AG04449 (cell line): ENCODE results near the gene LSS.

Experiments
- CTCF ChIA-PET: fragments of 350-600 bp; formaldehyde crosslinking; extraction: SDS; loops from one replicate; lab custom pipeline; 2021; ENCODE audit warnings: antibody characterized with exemption; lab: Yijun Ruan, JAX
- POLR2A ChIA-PET: fragments of 400-600, 350-600 bp; formaldehyde crosslinking; extraction: SDS; loops from one replicate; lab custom pipeline; 2020; ENCODE audit warnings: antibody characterized with exemption, inconsistent platforms; lab: Yijun Ruan, JAX
- DNase-seq: peaks from one replicate; pipeline ENCODE4 v3.0.0-alpha.2; 2010; ENCODE audit warnings: low read depth, low spot score
- H3K4me3 ChIP-seq: 2 replicates; pipeline ENCODE4 v1.5.1; 2011; ENCODE audit warnings: low read depth, mild to moderate bottlenecking, control low read depth, low read length
- TF ChIP-seq, protein P1 (sequence below): IDR thresholded peaks from one replicate; pipeline ENCODE4 v1.5.1; 2011; ENCODE audit warnings: mild to moderate bottlenecking, moderate library complexity, low read length, control low read depth, inconsistent platforms; ENCODE audit not compliant: insufficient read depth; ENCODE audit errors: missing control alignments

LSS gene

DNA sequence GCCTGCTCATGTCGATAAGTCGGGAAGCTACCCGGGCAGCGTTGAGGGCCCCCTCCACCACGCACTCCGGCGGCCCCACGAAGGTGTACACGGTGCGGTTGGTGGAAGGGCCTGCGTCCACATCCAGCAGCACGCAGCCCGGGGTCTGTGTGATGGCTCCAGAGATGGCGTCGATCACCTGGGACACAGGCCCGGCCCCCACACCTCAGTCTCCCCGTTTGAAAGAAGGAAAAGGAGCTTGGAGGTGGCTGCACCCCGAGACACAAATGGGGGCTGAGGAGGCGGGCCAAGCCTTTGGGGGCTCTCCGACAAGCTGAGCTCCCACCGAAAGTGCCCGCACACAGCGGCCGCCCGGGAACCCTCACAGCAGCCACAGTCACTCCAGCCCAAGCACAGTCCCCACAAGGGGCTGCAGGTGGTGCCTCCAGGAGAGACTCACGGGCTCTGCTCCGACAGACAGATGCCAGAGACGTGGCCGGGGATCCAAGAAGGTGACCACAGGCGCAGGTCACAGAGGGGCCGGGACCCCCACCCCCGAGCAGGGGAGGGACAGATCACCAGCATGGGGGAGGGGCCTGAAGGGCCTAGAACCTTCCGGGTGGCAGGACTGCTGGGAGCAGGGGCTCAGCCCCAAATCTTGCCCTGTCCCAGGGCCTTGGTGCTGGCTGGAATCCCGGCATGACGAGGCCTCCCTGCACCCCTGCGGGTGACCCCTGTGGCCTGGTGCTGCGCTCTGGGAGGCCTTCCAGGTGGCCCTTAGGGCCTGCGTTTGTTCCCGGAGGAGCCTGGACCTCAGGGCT lies 74.2 kb downstream of the LSS start:
- H3K4me3 ChIP-seq: no peak overlapping the region
- CTCF ChIA-PET: interaction anchor here (0.6 to 3.0 kb wide), 10 partner anchors 10 to 182 kb away, joined by 3 to 35 read pairs (median 5); no protein-coding TSS in a partner anchor
- TF ChIP-seq, protein P1, sequence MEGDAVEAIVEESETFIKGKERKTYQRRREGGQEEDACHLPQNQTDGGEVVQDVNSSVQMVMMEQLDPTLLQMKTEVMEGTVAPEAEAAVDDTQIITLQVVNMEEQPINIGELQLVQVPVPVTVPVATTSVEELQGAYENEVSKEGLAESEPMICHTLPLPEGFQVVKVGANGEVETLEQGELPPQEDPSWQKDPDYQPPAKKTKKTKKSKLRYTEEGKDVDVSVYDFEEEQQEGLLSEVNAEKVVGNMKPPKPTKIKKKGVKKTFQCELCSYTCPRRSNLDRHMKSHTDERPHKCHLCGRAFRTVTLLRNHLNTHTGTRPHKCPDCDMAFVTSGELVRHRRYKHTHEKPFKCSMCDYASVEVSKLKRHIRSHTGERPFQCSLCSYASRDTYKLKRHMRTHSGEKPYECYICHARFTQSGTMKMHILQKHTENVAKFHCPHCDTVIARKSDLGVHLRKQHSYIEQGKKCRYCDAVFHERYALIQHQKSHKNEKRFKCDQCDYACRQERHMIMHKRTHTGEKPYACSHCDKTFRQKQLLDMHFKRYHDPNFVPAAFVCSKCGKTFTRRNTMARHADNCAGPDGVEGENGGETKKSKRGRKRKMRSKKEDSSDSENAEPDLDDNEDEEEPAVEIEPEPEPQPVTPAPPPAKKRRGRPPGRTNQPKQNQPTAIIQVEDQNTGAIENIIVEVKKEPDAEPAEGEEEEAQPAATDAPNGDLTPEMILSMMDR: no peak
- POLR2A ChIA-PET: no interaction called here
- DNase-seq: no peak

DNA sequence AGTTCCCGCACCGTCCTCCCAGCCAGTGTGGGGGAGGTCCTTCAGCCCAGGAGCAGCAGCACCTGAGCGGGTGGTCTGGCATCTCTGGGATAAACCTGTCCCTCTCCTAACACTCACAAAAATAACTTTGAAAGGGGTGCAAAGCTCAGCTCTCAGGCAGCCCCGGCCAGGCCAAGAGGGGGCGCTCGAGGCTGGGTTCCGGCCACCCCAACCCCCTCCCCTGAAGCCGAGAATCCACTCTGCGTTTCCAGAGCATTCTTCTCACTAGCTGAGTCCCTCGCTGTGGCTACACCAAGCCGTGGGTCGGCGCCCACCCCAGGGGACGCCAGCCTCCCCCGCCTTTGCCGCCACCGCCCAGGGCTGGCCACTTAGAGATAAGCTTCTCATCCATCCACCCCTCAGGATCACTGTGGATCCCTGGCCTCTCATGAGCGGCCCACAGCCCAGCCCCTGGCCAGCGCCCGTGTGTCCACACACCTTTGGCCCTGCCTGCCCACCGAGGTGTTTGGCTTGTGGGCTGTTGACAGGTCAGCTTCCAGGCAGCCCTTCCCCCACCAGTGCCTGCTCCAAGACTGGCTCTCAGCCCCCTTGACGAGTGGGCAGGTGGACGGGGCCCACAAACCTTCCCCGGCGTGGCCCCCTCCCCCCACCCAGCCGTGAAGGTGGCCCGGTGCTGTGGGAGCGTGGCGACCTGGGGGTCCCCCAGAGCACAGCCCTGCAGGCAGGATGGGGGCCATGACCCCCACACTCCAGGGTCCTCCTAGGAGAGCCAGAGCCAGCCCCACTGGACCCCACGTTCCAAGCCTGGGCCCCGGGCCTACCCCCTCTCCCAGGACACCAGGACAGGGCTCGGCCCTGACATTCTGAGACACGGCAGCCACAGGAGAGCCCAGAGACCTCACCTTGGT lies 75.1 kb downstream of the LSS start:
- TF ChIP-seq, protein P1: peak; percentile 84
- ChIA-PET CTCF (interaction anchor here (0.8 to 3.0 kb wide), 14 partner anchors 11 to 184 kb away, joined by 3 to 35 read pairs (median 4); no protein-coding TSS in a partner anchor), POLR2A (no interaction called here)
- H3K4me3 ChIP-seq: no peak overlapping the region
- no peak for DNase-seq

DNA sequence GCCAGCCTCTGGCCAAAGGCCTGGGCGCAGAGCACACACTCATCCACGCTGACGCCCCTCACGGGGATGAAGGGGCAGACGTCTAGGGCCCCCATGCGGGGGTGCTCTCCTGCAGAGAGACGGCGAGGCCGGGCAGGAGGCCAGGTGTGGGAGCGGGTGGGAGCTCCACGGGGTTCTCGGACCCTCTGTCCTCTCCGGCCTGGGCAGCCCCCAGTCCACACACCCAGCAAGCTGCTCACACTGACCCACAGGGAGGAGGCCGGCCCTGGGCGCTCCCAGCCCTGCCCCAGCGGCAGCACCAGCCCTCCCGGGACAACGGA lies 75.7 kb downstream of the LSS start:
- TF ChIP-seq, protein P1: no peak
- no peak overlapping the region for H3K4me3 ChIP-seq
- DNase-seq: no peak
- ChIA-PET POLR2A (no interaction called here), CTCF (interaction anchor here (0.8 to 3.0 kb wide), 11 partner anchors 10 to 183 kb away, joined by 3 to 35 read pairs (median 4); no protein-coding TSS in a partner anchor)

DNA sequence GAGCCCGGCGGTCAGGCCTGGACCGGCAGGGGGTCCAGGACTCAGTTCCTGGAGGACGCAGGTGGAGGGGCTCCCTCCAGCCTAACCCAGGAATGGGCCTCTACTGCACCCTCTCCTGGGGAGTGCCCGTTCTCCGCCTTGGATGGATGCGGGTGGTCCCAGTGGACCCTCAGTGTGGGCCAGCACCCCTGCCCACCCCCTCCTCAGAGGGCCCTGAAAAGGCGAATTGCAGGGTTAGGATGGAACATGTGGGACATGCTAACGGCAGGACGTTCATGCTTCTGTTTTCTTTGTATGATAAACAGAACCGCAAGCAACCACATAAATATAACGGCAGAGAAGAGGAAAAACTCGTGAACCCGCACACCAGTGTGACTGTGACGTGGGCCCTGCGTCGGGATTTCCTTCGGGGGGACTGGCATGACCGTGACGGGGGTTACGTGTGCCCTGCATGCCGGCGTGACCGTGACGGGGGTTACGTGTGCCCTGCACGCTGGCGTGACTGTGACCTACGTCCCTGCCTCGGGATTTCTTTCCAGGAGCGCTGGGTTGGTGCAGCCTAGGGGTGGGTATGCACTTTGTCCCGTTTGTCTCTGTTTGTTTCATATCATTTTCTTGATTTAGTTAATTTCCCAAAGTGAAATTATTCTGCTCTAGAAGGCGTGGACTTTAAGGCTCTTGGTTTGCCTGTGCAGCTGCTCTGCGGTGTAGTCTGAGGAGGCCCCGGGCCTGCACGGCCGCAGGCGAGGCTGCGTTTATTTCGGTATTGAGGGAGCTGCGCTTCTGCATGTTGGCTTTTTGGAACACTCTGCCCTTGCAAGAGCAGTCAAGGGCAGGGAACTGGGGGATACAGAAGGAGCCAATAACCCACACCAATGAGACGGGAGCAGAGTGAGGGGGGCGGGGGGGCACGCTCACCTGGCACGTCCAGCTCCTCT lies 76.3 kb downstream of the LSS start:
- H3K4me3 ChIP-seq: no peak overlapping the region
- TF ChIP-seq, protein P1: no peak
- no peak for DNase-seq
- CTCF ChIA-PET: interaction anchor here (0.8 to 3.0 kb wide), 11 partner anchors 9 to 182 kb away, joined by 3 to 35 read pairs (median 4); no protein-coding TSS in a partner anchor
- POLR2A ChIA-PET: no interaction called here

DNA sequence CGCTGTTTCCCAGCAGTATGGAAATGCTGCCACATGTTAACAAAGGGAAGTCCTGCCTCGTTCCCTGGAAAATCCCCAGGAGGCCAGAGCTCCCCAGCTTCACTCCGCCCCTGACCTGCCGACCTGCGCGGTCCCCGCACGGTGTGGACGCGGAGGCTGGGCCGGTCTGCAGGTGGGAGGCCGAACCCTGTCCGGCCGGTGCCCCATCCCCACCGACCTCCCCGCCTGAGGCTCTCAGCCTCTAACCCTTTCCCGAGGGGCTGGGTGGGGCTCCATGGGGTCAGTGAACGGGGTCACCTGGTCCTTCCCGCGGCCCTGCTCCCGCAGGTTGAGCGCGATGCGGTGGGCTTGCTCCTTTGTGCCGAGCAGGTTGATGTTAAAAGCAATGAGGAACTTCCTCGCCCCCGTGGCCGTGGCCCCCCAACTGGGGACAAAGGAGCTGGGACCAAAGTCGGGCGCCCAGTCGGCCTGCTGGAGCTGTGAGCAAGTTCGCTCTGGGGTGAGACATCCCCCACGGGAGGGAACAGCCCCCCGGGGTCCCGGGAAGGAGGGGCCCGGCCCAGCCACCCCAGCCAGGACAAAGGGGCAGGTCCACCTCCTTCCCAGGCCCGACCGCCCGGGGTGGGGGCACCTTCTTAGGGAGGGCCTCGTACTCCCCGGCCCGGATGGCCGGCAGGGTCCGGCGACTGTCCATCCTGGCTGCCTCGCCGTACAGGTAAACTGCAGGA lies 77.1 kb downstream of the LSS start:
- CTCF ChIA-PET: no interaction called here
- POLR2A ChIA-PET: no interaction called here

More for the DNA sequence above, 77.1 kb downstream of the LSS start:
- no peak overlapping the region for H3K4me3 ChIP-seq
- TF ChIP-seq, protein P1: no peak
- DNase-seq: no peak
